ENCODE data around the gene CCDC3.

CCDC3 gene

GRCh38 chr10:12928571-12928970 lies 72.9 kb downstream of the CCDC3 start:
- H3K4me1 ChIP-seq (ENCODE audit: insufficient read depth, poor library complexity, severe bottlenecking): peaks cover 11% of the 10 kb centered on the region
- no peak for ATAC-seq (ENCODE audit: low read depth)
- TF ChIP-seq CTCF (IDR thresholded peaks at IDR 0.05; ENCODE audit: poor library complexity, severe bottlenecking): no peak
- H3K27ac ChIP-seq (ENCODE audit: poor library complexity, severe bottlenecking): peak overlapping the region; percentile 39
- H3K36me3 ChIP-seq (ENCODE audit: low read depth): no peaks in the 10 kb centered on the region
- peaks cover 3% of the 10 kb centered on the region for H3K9me3 ChIP-seq (ENCODE audit: severe bottlenecking)
- no peaks in the 10 kb centered on the region for H3K27me3 ChIP-seq (ENCODE audit: insufficient read depth, poor library complexity, severe bottlenecking)
- no peak for DNase-seq (ENCODE audit: low spot score)
- no peak overlapping the region for H3K4me3 ChIP-seq (ENCODE audit: severe bottlenecking)

- peaks cover 11% of the 10 kb centered on the region for H3K4me1 ChIP-seq (ENCODE audit: insufficient read depth, poor library complexity, severe bottlenecking)
- H3K9me3 ChIP-seq (ENCODE audit: severe bottlenecking): peaks cover 3% of the 10 kb centered on the region
- no peak overlapping the region for H3K4me3 ChIP-seq (ENCODE audit: severe bottlenecking)
- ATAC-seq (ENCODE audit: low read depth): peak; percentile 93
- no peaks in the 10 kb centered on the region for H3K36me3 ChIP-seq (ENCODE audit: low read depth)
- H3K27me3 ChIP-seq (ENCODE audit: insufficient read depth, poor library complexity, severe bottlenecking): no peaks in the 10 kb centered on the region
- no peak for TF ChIP-seq CTCF (IDR thresholded peaks at IDR 0.05; ENCODE audit: poor library complexity, severe bottlenecking)
- H3K27ac ChIP-seq (ENCODE audit: poor library complexity, severe bottlenecking): peak overlapping the region; percentile 39
- no peak for DNase-seq (ENCODE audit: low spot score)
Measured at GRCh38 chr10:12927896-12928295, 73.6 kb downstream of the CCDC3 start.

- Histone ChIP-seq H3K36me3 (ENCODE audit: low read depth) (no peaks in the 10 kb centered on the region), H3K27me3 (ENCODE audit: insufficient read depth, poor library complexity, severe bottlenecking) (no peaks in the 10 kb centered on the region), H3K4me3 (ENCODE audit: severe bottlenecking) (no peak overlapping the region), H3K27ac (ENCODE audit: poor library complexity, severe bottlenecking) (no peak overlapping the region), H3K4me1 (ENCODE audit: insufficient read depth, poor library complexity, severe bottlenecking) (peaks cover 11% of the 10 kb centered on the region), H3K9me3 (ENCODE audit: severe bottlenecking) (peaks cover 3% of the 10 kb centered on the region)
- ATAC-seq (ENCODE audit: low read depth) (no peak), DNase-seq (ENCODE audit: low spot score) (no peak)
- TF ChIP-seq CTCF (IDR thresholded peaks at IDR 0.05; ENCODE audit: poor library complexity, severe bottlenecking): no peak
Measured at GRCh38 chr10:12925845-12926244, 75.7 kb downstream of the CCDC3 start.

- Histone ChIP-seq H3K9me3 (ENCODE audit: severe bottlenecking) (peaks cover 3% of the 10 kb centered on the region), H3K27me3 (ENCODE audit: insufficient read depth, poor library complexity, severe bottlenecking) (no peaks in the 10 kb centered on the region), H3K27ac (ENCODE audit: poor library complexity, severe bottlenecking) (no peak overlapping the region), H3K36me3 (ENCODE audit: low read depth) (no peaks in the 10 kb centered on the region), H3K4me3 (ENCODE audit: severe bottlenecking) (no peak overlapping the region), H3K4me1 (ENCODE audit: insufficient read depth, poor library complexity, severe bottlenecking) (peaks cover 11% of the 10 kb centered on the region)
- no peak for TF ChIP-seq CTCF (IDR thresholded peaks at IDR 0.05; ENCODE audit: poor library complexity, severe bottlenecking)
- no peak for DNase-seq (ENCODE audit: low spot score)
- ATAC-seq (ENCODE audit: low read depth): no peak
Measured at GRCh38 chr10:12924911-12925310, 76.6 kb downstream of the CCDC3 start.

GRCh38 chr10:12922117-12922900 lies 79.2 kb downstream of the CCDC3 start:
- Histone ChIP-seq H3K4me1 (ENCODE audit: insufficient read depth, poor library complexity, severe bottlenecking) (no peaks in the 10 kb centered on the region), H3K27me3 (ENCODE audit: insufficient read depth, poor library complexity, severe bottlenecking) (no peaks in the 10 kb centered on the region), H3K36me3 (ENCODE audit: low read depth) (no peaks in the 10 kb centered on the region), H3K27ac (ENCODE audit: poor library complexity, severe bottlenecking) (no peak overlapping the region), H3K9me3 (ENCODE audit: severe bottlenecking) (peaks cover 3% of the 10 kb centered on the region), H3K4me3 (ENCODE audit: severe bottlenecking) (no peak overlapping the region)
- ATAC-seq (ENCODE audit: low read depth) (no peak), DNase-seq (ENCODE audit: low spot score) (no peak)
- no peak for TF ChIP-seq CTCF (IDR thresholded peaks at IDR 0.05; ENCODE audit: poor library complexity, severe bottlenecking)

All from RWPE2 (cell line).